ENCODE data around the gene SEC63.

GRCh38 chr6:108001696-108002231 lies 43.8 kb upstream of the SEC63 start:
- TF ChIP-seq CTCF (IDR thresholded peaks at IDR 0.05 in 4 of 5, conservative IDR thresholded peaks at IDR 0.05 in 1 of 5) = no peak
- no peak for TF ChIP-seq POLR2A (IDR thresholded peaks at IDR 0.05)

Data from gastrocnemius medialis (tissue), 4 donors.